ENCODE data around the gene RNF44.

DNA sequence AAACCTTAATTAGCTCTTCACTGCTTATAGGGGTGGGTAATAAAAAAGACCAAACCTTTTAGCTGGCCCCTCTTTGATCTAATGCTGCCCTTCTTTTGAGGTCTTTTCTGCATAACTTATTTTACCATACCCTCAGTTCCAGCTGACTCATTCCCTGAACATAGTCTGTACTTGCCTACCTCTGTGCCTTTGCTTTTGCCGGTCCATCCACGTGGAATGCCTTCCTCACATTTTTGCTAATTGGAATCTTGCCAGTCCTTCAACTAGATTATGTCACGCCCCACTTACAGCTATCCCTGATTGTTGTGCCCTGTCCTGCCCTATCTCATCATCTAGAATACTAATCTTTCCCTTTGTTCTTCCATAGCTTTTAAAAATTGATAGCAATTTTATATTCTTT lies 44.8 kb downstream of the RNF44 start:
- TF ChIP-seq, protein P1, sequence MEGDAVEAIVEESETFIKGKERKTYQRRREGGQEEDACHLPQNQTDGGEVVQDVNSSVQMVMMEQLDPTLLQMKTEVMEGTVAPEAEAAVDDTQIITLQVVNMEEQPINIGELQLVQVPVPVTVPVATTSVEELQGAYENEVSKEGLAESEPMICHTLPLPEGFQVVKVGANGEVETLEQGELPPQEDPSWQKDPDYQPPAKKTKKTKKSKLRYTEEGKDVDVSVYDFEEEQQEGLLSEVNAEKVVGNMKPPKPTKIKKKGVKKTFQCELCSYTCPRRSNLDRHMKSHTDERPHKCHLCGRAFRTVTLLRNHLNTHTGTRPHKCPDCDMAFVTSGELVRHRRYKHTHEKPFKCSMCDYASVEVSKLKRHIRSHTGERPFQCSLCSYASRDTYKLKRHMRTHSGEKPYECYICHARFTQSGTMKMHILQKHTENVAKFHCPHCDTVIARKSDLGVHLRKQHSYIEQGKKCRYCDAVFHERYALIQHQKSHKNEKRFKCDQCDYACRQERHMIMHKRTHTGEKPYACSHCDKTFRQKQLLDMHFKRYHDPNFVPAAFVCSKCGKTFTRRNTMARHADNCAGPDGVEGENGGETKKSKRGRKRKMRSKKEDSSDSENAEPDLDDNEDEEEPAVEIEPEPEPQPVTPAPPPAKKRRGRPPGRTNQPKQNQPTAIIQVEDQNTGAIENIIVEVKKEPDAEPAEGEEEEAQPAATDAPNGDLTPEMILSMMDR (conservative IDR thresholded peaks at IDR 0.05 in 1 of 2, IDR thresholded peaks at IDR 0.05 in 1 of 2; ENCODE audit: extremely low read depth in 1 of 2, insufficient read depth in 1 of 2, low read depth in 1 of 2, low read length in 2 of 2): no peak
- no peak for TF ChIP-seq EZH2 (IDR thresholded peaks at IDR 0.05; ENCODE audit: borderline replicate concordance, low read length)
